ENCODE measurements around the gene CYP46A1.

DNA sequence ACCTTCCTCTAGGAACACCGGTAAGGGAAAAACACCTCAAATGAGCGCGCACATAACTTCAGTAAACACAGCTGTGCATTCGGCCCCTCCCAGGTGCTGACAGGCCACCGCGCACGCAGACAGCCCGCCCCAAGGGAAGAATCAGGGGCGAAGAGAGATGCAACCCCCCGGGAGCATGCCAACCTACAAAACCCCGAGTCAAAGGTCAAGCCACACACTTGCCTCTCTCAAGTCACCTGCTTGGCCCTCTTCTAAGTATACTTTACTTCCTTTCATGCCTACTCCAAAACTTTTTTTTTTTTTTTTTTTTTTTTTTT, 2.3 kb upstream of the CYP46A1 start:
- TF ChIP-seq POLR2A (IDR thresholded peaks at IDR 0.05), result no peak
- TF ChIP-seq, protein P1, sequence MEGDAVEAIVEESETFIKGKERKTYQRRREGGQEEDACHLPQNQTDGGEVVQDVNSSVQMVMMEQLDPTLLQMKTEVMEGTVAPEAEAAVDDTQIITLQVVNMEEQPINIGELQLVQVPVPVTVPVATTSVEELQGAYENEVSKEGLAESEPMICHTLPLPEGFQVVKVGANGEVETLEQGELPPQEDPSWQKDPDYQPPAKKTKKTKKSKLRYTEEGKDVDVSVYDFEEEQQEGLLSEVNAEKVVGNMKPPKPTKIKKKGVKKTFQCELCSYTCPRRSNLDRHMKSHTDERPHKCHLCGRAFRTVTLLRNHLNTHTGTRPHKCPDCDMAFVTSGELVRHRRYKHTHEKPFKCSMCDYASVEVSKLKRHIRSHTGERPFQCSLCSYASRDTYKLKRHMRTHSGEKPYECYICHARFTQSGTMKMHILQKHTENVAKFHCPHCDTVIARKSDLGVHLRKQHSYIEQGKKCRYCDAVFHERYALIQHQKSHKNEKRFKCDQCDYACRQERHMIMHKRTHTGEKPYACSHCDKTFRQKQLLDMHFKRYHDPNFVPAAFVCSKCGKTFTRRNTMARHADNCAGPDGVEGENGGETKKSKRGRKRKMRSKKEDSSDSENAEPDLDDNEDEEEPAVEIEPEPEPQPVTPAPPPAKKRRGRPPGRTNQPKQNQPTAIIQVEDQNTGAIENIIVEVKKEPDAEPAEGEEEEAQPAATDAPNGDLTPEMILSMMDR (IDR thresholded peaks at IDR 0.05), result no peak
